Lower lobe of right lung (tissue), 2 donors: Measurements from ENCODE around the gene HSF2. TPM values are rescaled to one million over a fixed set of nuclear protein-coding genes. Genes with fewer than 3 reads are reported as not detected.

ENCODE experiments used
- ATAC-seq, 2 donors: fragments of 200-7000 bp; cut with Tn5 transposase; one replicate each; pipeline ENCODE4 v1.9.1; 2020 to 2022; ENCODE audit warnings: mild to moderate bottlenecking in 2 of 2, moderate library complexity in 2 of 2
- DNase-seq: peaks from one replicate; pipeline ENCODE4 v3.0.0-alpha.2; 2020
- H3K27ac ChIP-seq: fragments of 200-600 bp; one replicate; pipeline ENCODE4 v1.8.0; 2022
- H3K27me3 ChIP-seq: fragments of 200-600 bp; one replicate; pipeline ENCODE4 v1.8.0; 2022; ENCODE audit warnings: low read depth
- H3K36me3 ChIP-seq: fragments of 200-600 bp; one replicate; pipeline ENCODE4 v1.8.0; 2022; ENCODE audit warnings: mild to moderate bottlenecking
- H3K4me1 ChIP-seq: fragments of 200-600 bp; one replicate; pipeline ENCODE4 v1.8.0; 2022
- H3K4me3 ChIP-seq: fragments of 200-600 bp; one replicate; pipeline ENCODE4 v1.8.0; 2022; ENCODE audit warnings: mild to moderate bottlenecking
- H3K9me3 ChIP-seq: fragments of 200-600 bp; one replicate; pipeline ENCODE4 v1.8.0; 2022
- CTCF ChIP-seq: fragments of 200-600 bp; IDR thresholded peaks from one replicate; pipeline ENCODE4 v1.8.0; 2022; ENCODE audit warnings: antibody characterized with exemption, mild to moderate bottlenecking
- intact Hi-C: fragments of 100-400 bp; cut with DNase I; formaldehyde crosslinking; loops from one replicate; pipeline ENCODE4 v1.11.0; 2022
- total RNA-seq: library from RNA; stranded (reverse); fragmentation: NEBNext Ultra II Directional; extraction: Animal tissue kit (Norgen Biotek cat#: 25700); gene quantifications from one replicate; pipeline ENCODE4 v1.2.1, GENCODE V29; 2021
- donor health status: DM: no; HTN: yes; CAD: no; lungs with severe emphysema.

The HSF2 gene
- total RNA-seq, 1 donor from 2014 or later: 11.0 TPM

- no peak for ATAC-seq
These were observed 23.2 kb upstream of the HSF2 start for GRCh38 chr6:122376246-122376645.

GRCh38 chr6:122381494-122382265, 17.8 kb upstream of the HSF2 start:
- no peaks in the 10 kb centered on the region for H3K36me3 ChIP-seq
- intact Hi-C loops: no loop called here
- H3K4me3 ChIP-seq: no peak overlapping the region
- no peaks in the 10 kb centered on the region for H3K9me3 ChIP-seq
- ATAC-seq (peak; percentile 80 to 82), DNase-seq (no peak)
- no peaks in the 10 kb centered on the region for H3K27me3 ChIP-seq
- H3K27ac ChIP-seq: no peak overlapping the region
- H3K4me1 ChIP-seq: no peaks in the 10 kb centered on the region
- TF ChIP-seq CTCF: peak; percentile 75

More at GRCh38 chr6:122376246-122376645, 23.2 kb upstream of the HSF2 start:
- H3K27ac ChIP-seq: no peak overlapping the region
- no peak for TF ChIP-seq CTCF
- no peaks in the 10 kb centered on the region for H3K27me3 ChIP-seq
- intact Hi-C loops: no loop called here
- H3K9me3 ChIP-seq: no peaks in the 10 kb centered on the region
- H3K4me1 ChIP-seq: no peaks in the 10 kb centered on the region
- H3K36me3 ChIP-seq: no peaks in the 10 kb centered on the region
- H3K4me3 ChIP-seq: no peak overlapping the region
- DNase-seq: no peak

GRCh38 chr6:122385857-122386612, 13.4 kb upstream of the HSF2 start:
- ATAC-seq (no peak), DNase-seq (no peak)
- Histone ChIP-seq H3K27me3 (no peaks in the 10 kb centered on the region), H3K9me3 (no peaks in the 10 kb centered on the region), H3K4me3 (no peak overlapping the region), H3K27ac (no peak overlapping the region), H3K36me3 (no peaks in the 10 kb centered on the region), H3K4me1 (no peaks in the 10 kb centered on the region)
- no peak for TF ChIP-seq CTCF
- intact Hi-C loops: no loop called here

GRCh38 chr6:122388945-122389344, 10.5 kb upstream of the HSF2 start:
- H3K4me3 ChIP-seq: no peak overlapping the region
- TF ChIP-seq CTCF: no peak
- DNase-seq (no peak), ATAC-seq (no peak)
- H3K27me3 ChIP-seq: no peaks in the 10 kb centered on the region
- H3K4me1 ChIP-seq: no peaks in the 10 kb centered on the region
- no peaks in the 10 kb centered on the region for H3K36me3 ChIP-seq
- intact Hi-C loops: no loop called here
- H3K9me3 ChIP-seq: no peaks in the 10 kb centered on the region
- no peak overlapping the region for H3K27ac ChIP-seq

GRCh38 chr6:122389704-122390372, 9.6 kb upstream of the HSF2 start:
- Histone ChIP-seq H3K27me3 (no peaks in the 10 kb centered on the region), H3K4me3 (no peak overlapping the region), H3K9me3 (no peaks in the 10 kb centered on the region), H3K4me1 (no peaks in the 10 kb centered on the region), H3K36me3 (no peaks in the 10 kb centered on the region), H3K27ac (no peak overlapping the region)
- ATAC-seq (no peak), DNase-seq (no peak)
- intact Hi-C loops: no loop called here
- no peak for TF ChIP-seq CTCF
